ENCODE measurements around the gene TNFSF10.

Gene TNFSF10

DNA sequence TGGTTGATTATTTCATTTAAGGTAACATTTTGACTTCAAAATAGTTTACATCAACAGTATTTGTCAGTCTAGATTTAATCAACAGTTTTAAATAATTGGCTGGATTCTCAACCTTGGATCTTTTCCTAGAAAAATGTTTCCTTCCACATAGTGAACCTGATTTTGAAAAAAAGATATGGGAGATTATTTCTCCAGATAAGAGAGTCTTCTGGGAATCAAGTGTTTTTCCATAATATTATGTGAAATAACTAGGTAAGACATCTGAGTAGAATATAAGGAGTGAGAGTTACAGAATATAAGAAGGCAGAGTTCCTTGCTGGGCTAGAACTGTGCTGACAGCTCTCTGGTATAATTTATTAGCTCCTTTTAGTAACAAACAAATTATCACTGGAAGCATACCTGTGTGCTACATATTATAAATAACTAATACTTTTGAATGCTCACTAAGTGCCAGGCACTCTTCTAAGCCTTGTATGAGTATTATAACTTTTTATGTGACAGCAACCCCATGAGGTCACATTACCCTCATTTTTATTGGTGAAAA lies 18.8 kb upstream of the TNFSF10 start:
- Histone ChIP-seq H3K4me2 (ENCODE audit: low read depth, low read length) (no peak overlapping the region), H3K9me3 (replicated peaks; ENCODE audit: insufficient read depth, low read length) (no peaks in the 10 kb centered on the region), H2AFZ (ENCODE audit: low read length) (no peak overlapping the region), H4K20me1 (ENCODE audit: insufficient read depth, low read length) (no peaks in the 10 kb centered on the region), H3F3A (ENCODE audit: insufficient read depth, low read length) (peaks cover 8% of the 10 kb centered on the region; the same call in 1 of the 2 replicates), H3K27me3 (replicated peaks; ENCODE audit: insufficient read depth, low read length) (no peaks in the 10 kb centered on the region), H3K9ac (ENCODE audit: low read length) (no peak overlapping the region), H3K4me1 (ENCODE audit: low read length) (peaks cover 11% of the 10 kb centered on the region), H3K79me2 (ENCODE audit: low read length) (no peaks in the 10 kb centered on the region), H3K36me3 (replicated peaks; ENCODE audit: insufficient read depth, low read length) (no peaks in the 10 kb centered on the region), H3K9me2 (replicated peaks; ENCODE audit: insufficient read depth, low read length) (no peaks in the 10 kb centered on the region), H3K27ac (ENCODE audit: low read length) (no peak overlapping the region), H3K4me3 (ENCODE audit: low read length) (no peak overlapping the region)
- DNase-seq = no peak
- no peak for TF ChIP-seq EZH2phosphoT487 (IDR thresholded peaks at IDR 0.05; ENCODE audit: low read length)

DNA sequence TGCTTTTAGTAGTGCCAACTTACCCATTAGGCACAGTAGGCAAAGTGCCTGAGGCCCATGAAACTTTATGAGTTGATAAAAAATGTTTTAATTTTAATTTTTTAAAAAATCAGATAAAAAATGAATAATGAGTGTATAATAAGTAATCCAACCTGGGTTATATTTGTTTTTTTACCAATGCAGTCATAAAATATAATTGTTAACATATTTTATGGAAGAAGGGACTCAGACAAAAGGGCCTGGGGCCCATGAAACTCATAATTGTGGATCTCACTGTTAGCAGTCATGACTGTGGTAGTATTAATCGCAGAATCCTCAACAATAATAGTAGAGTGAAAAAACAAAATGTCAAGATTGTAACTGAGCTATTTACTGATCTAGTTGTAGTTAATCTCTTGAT lies 16.8 kb upstream of the TNFSF10 start:
- Histone ChIP-seq H3F3A (ENCODE audit: insufficient read depth, low read length) (no peaks in the 10 kb centered on the region), H3K4me2 (ENCODE audit: low read depth, low read length) (no peak overlapping the region), H2AFZ (ENCODE audit: low read length) (no peak overlapping the region), H3K9me2 (replicated peaks; ENCODE audit: insufficient read depth, low read length) (no peaks in the 10 kb centered on the region), H3K27ac (ENCODE audit: low read length) (no peak overlapping the region), H4K20me1 (ENCODE audit: insufficient read depth, low read length) (no peaks in the 10 kb centered on the region), H3K4me3 (ENCODE audit: low read length) (no peak overlapping the region), H3K27me3 (replicated peaks; ENCODE audit: insufficient read depth, low read length) (no peaks in the 10 kb centered on the region), H3K4me1 (ENCODE audit: low read length) (no peaks in the 10 kb centered on the region), H3K9ac (ENCODE audit: low read length) (no peak overlapping the region), H3K36me3 (replicated peaks; ENCODE audit: insufficient read depth, low read length) (no peaks in the 10 kb centered on the region), H3K79me2 (ENCODE audit: low read length) (no peaks in the 10 kb centered on the region), H3K9me3 (replicated peaks; ENCODE audit: insufficient read depth, low read length) (no peaks in the 10 kb centered on the region)
- no peak for DNase-seq
- TF ChIP-seq, protein P1, sequence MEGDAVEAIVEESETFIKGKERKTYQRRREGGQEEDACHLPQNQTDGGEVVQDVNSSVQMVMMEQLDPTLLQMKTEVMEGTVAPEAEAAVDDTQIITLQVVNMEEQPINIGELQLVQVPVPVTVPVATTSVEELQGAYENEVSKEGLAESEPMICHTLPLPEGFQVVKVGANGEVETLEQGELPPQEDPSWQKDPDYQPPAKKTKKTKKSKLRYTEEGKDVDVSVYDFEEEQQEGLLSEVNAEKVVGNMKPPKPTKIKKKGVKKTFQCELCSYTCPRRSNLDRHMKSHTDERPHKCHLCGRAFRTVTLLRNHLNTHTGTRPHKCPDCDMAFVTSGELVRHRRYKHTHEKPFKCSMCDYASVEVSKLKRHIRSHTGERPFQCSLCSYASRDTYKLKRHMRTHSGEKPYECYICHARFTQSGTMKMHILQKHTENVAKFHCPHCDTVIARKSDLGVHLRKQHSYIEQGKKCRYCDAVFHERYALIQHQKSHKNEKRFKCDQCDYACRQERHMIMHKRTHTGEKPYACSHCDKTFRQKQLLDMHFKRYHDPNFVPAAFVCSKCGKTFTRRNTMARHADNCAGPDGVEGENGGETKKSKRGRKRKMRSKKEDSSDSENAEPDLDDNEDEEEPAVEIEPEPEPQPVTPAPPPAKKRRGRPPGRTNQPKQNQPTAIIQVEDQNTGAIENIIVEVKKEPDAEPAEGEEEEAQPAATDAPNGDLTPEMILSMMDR (IDR thresholded peaks at IDR 0.05; ENCODE audit: low read length) = no peak
- TF ChIP-seq EZH2phosphoT487 (IDR thresholded peaks at IDR 0.05; ENCODE audit: low read length) = no peak
- no peak for TF ChIP-seq EZH2 (optimal IDR thresholded peaks at IDR 0.05; ENCODE audit: low read depth, low read length)

DNA sequence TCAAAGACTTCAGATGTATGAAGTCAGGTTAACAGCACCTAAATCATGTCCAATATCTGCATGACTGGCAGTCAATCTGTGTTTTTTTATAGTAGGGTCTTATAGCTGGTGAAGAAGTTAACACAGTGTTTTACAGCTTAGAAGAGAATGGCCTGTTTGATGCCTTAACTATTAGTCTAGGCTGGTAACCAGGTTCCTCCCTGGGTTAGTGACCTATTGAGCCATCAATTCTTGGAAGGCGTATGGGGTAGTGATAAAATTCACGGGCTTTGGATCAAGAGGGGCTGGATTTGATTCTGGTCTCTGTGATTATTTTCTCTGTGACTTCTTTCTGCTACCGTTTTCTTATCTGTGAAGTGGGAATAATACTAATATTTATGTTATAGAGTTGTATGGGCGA lies 16.0 kb upstream of the TNFSF10 start:
- no peak overlapping the region for H3K27ac ChIP-seq (ENCODE audit: low read length)
- H2AFZ ChIP-seq (ENCODE audit: low read length) = no peak overlapping the region
- H3K4me2 ChIP-seq (ENCODE audit: low read depth, low read length) = no peak overlapping the region
- no peaks in the 10 kb centered on the region for H3K36me3 ChIP-seq (replicated peaks; ENCODE audit: insufficient read depth, low read length)
- H3K9me3 ChIP-seq (replicated peaks; ENCODE audit: insufficient read depth, low read length) = no peaks in the 10 kb centered on the region
- no peak for DNase-seq
- no peaks in the 10 kb centered on the region for H3K79me2 ChIP-seq (ENCODE audit: low read length)
- H3K9ac ChIP-seq (ENCODE audit: low read length) = no peak overlapping the region
- H4K20me1 ChIP-seq (ENCODE audit: insufficient read depth, low read length) = no peaks in the 10 kb centered on the region
- H3K4me1 ChIP-seq (ENCODE audit: low read length) = no peaks in the 10 kb centered on the region
- no peak overlapping the region for H3K4me3 ChIP-seq (ENCODE audit: low read length)
- no peaks in the 10 kb centered on the region for H3K9me2 ChIP-seq (replicated peaks; ENCODE audit: insufficient read depth, low read length)
- no peaks in the 10 kb centered on the region for H3F3A ChIP-seq (ENCODE audit: insufficient read depth, low read length)
- H3K27me3 ChIP-seq (replicated peaks; ENCODE audit: insufficient read depth, low read length) = no peaks in the 10 kb centered on the region
- TF ChIP-seq, protein P1 (IDR thresholded peaks at IDR 0.05; ENCODE audit: low read length) = no peak
- TF ChIP-seq EZH2phosphoT487 (IDR thresholded peaks at IDR 0.05; ENCODE audit: low read length) (no peak), EZH2 (optimal IDR thresholded peaks at IDR 0.05; ENCODE audit: low read depth, low read length) (no peak)

DNA sequence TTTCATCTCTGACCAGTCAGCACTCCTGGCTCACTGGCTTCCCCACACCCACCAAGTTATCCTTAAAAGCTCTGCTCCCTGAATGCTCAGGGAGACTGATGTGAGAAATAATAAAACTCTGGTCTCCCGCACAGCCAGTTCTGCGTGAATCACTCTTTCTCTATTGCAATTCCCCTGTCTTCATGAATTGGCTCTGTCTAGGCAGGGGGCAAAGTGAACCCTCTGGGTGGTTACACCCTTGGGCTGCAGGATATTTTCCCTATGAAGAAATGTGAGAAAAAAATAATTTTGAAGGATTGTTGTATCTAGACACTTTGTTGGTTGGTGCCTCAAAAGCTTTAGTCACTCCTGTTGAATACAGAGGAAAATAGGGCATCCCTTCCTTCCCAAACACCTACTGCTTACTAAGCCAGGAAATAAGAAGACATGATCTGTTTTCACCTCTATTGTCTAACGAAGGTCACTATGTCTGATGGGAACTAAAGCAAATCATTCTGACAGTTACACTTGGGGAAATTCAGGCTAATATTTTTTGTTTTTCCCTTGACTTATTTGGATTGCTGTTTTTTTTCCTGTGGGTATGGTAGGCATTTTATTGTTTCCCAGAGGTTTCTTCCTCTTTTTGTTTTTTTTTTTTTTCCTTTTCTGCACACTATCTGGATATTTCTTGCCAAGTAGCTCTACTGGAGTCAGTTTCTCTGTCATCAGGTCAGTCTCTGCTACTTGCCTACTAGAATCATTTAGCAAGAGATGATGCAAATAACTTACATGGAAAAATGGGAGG lies 15.3 kb upstream of the TNFSF10 start:
- no peak overlapping the region for H2AFZ ChIP-seq (ENCODE audit: low read length)
- no peak overlapping the region for H3K27ac ChIP-seq (ENCODE audit: low read length)
- H3K4me3 ChIP-seq (ENCODE audit: low read length) = no peak overlapping the region
- TF ChIP-seq, protein P1 (IDR thresholded peaks at IDR 0.05; ENCODE audit: low read length) = no peak
- TF ChIP-seq EZH2phosphoT487 (IDR thresholded peaks at IDR 0.05; ENCODE audit: low read length) (no peak), EZH2 (optimal IDR thresholded peaks at IDR 0.05; ENCODE audit: low read depth, low read length) (no peak)
- H3K4me2 ChIP-seq (ENCODE audit: low read depth, low read length) = no peak overlapping the region
- no peak for DNase-seq
- H3K9ac ChIP-seq (ENCODE audit: low read length) = no peak overlapping the region
- H3K79me2 ChIP-seq (ENCODE audit: low read length) = no peaks in the 10 kb centered on the region
- H3K27me3 ChIP-seq (replicated peaks; ENCODE audit: insufficient read depth, low read length) = no peaks in the 10 kb centered on the region
- H3K9me2 ChIP-seq (replicated peaks; ENCODE audit: insufficient read depth, low read length) = no peaks in the 10 kb centered on the region
- H3F3A ChIP-seq (ENCODE audit: insufficient read depth, low read length) = no peaks in the 10 kb centered on the region
- H3K9me3 ChIP-seq (replicated peaks; ENCODE audit: insufficient read depth, low read length) = no peaks in the 10 kb centered on the region
- no peaks in the 10 kb centered on the region for H3K4me1 ChIP-seq (ENCODE audit: low read length)
- H3K36me3 ChIP-seq (replicated peaks; ENCODE audit: insufficient read depth, low read length) = no peaks in the 10 kb centered on the region
- H4K20me1 ChIP-seq (ENCODE audit: insufficient read depth, low read length) = no peaks in the 10 kb centered on the region

Measured in MM.1S (cell line).